GM08714 (cell line): ENCODE measurements around the gene DAZAP1.

ENCODE experiments used
- H3K4me3 ChIP-seq: fragments of 200-500 bp; sonication (Bioruptor generic); 2 replicates; pipeline ENCODE4 v1.5.1; 2014; ENCODE audit warnings: mild to moderate bottlenecking, low read length, inconsistent platforms
- ZNF274 ChIP-seq: IDR thresholded peaks from 2 replicates; pipeline ENCODE4 v1.6.1; 2012; ENCODE audit warnings: mild to moderate bottlenecking, low read depth, low read length

DAZAP1 gene

DNA sequence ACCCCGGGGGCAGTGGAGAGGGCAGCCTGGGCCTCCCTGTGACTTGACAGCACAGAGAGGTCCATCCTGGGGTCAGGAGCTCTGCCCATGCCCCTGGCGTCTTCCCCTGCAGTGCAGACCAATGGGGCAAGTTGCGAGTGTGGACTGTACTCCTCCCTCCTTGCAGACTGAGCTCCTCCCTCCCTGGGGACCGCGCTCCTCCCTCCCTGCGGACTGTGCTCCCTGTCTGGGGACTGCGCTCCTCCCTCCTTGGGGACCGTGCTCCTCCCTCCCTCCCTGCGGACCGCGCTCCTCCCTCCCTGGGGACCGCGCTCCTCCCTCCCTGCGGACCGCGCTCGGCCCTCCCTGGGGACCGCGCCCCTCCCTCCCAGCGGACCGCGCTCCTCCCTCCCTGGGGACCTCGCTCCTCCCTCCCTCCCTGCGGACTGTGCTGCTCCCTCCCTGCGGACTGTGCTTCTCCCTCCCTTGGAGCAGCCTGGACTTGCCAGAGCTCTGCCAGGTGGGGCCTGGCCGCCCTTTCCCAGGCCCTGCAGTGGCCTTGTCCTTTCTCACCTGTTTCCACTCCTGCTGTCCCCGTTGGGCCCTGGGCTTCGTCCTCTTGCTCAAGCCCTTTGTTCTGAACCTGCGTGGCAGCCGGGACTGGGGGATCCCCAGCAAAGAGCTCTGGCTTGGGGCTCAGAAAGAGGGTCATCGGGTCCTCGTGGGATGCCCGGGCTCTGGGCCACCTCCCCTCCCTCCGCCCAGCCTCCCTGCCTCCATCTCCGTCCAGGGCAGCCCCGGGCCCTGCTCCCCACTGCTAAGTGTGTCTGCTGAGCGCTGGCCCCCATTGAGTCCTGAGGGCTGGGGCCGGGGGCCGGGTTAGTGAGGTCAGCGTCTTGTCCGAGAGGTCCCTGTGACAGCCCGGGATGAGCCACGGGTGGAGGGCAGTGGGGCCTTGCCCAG is 12.9 kb upstream of the DAZAP1 start:
- TF ChIP-seq ZNF274 = no peak
- no peak overlapping the region for H3K4me3 ChIP-seq

DNA sequence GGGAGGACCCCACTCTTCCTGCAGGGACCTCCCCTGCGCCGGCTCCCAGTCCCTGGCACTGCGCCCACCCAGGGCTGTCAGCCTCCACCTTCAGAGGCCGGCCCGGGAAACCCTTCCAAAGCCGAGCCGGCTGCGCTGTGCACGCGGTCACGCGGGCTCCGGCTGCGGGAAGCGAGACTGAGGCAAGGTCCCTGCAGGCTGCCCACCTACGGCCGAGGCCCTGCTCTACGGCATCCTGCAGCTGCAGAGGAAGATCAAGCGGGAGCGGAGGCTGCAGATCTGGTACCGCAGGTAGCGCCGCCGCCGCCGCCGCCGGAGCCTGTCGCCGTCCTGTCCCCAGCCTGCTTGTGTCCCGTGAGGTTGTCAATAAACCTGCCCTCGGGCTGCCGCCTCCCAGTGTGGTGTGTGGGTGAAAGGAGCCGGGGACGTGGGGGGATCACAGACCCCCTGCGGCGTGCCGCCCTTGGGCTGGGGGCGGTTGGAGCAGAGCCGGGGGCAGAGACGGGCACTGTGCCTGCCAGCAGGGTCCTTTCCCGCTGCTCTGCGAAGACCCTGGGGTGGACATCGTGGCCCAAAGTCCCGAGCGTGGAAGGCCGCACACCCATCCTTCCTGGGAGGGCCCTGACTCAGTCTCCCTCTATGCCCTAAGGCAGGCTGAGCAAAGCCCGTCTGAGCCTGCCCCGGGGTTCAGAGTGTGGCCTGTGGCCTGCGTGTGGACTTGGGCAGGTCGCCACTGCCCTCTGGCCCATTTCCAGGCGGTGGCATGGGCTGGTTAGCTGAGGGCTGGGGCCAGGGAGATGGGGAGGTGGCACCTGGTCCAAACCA is 12.0 kb upstream of the DAZAP1 start:
- H3K4me3 ChIP-seq = no peak overlapping the region
- no peak for TF ChIP-seq ZNF274

DNA sequence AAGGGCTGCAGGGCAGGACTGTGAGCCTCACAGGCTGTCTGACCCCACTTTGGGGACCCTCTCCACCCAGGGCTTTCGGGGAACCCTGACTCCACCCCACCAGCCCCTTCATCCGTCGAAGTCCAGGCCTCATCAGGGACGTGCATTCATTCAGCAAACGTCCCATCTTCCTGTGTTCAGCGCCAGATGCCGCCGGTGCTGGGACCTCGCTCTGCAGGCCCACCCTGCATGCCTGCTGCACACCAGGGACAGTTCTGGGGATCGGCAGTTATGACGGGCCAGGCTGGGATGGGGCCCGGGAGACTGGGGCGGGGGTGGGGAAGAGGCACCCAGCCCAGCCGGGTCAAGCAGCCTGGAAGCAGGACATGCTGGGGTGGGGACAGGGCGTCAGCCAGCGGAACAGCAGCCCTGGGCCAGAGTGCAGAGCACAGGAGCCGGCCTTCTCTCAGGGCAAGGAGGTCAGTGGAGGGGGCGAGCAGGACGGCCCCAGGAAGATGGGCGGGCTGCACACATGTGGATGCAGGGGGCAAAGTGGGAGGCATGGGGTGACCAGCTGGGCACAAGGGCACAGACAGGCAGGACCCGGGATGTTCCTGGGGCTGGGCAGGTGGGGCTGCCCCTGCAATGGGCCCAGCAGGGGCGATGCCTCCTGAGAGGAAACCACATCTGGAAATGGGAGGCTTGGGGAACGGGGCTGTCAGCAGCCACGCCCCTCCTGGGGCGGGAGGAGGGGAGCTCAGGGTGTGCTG is 11.2 kb upstream of the DAZAP1 start:
- no peak overlapping the region for H3K4me3 ChIP-seq
- no peak for TF ChIP-seq ZNF274

DNA sequence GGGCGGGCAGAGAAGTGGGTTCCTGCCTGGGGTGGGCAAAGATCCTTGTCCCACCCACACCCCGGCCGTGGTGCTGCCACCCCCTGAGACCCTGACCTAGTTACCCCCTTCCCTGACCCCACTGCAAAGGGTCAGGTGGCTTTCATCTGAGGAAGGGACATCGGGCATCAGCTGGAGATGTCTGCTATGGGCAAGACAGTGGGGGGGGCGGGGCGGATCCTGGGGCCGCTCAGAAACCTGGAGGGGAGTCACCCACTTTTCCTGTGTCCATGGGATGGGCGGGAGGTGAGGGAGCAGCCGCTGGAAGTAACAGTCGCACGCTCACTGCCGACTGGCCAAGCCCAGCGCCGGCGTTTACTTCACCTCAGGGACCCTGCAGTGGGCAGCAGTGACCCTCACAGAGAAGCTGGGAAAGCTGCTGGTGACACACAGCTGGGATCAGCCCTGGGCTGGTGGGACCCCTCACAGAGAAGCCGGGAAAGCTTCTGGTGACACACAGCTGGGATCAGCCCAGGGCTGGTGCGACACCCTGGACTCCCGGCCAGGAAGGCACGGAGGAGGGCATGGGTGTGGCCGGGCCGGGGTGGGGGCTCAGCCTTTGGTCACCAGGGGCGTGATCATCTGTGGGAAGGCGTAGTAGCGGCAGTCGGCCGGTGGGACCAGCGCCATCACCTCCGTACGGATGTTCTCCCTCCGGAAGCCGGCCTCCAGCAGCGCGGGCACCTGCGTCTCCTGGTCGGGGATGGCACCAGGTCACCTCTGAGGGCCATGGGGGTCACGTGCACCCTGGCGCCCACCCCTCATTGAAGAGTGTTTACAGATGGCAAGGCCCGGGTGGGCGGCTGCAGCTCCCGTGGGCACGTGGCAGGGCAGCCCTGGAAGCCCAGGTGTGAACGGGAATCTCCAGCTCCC is 10.4 kb upstream of the DAZAP1 start:
- TF ChIP-seq ZNF274 = no peak
- H3K4me3 ChIP-seq = no peak overlapping the region

DNA sequence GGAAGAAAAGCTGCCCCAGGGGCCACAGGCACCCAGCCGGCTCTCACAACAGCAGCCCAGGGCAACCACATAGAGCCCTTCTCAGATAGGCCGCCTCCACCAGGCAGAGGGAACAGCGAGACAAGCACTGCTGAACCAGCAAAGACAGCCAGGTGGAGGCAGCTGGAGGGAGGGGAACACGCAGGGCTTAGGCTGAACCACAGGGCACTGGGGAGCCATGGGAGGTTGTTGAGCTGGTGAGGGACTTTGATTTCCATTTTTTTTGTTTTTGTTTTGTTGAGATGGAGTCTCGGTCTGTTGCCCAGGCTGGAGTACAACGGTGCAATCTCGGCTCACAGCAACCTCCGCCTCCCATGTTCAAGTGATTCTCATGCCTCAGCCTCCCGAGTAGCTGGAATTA is 9.5 kb upstream of the DAZAP1 start:
- no peak overlapping the region for H3K4me3 ChIP-seq
- no peak for TF ChIP-seq ZNF274

DNA sequence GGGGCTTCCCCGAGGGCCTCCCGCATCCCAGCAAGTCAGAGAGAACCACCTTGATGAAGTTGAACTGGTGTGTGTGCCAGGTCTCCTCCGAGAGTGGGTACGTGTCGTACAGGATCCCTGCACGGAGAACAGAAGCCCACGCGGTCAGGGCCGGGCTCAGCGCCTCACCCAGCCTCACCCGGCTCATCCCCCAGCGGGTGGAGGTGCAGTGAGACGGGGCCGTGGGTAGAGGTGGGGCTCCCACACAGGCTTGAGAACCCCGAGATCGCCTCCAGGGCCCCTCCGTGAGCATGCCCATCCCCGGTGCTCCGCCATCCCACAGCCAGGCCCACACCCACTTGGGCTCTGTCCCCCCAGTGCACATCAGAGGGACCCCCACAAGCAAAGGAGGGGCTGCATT is 8.3 kb upstream of the DAZAP1 start:
- H3K4me3 ChIP-seq = no peak overlapping the region
- no peak for TF ChIP-seq ZNF274

DNA sequence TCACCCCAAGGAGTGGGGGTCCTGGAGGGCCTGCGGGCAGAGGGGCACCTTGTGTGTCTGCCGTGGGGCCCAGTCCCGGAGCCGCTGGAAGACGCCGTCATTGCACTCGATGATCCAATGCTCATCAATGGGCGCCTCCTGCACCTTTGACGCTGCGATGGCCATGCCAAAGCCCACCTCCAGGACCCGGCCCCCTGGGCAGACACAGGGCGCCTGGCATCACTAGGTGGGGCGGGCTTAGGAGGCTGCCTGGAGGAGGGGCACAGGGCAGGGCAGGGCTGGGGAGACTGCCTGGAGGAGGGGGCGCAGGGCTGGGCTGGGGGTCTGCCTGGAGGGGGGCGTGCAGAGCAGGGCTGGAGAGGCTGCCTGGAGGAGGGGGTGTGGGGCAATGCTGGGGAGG is 7.6 kb upstream of the DAZAP1 start:
- no peak overlapping the region for H3K4me3 ChIP-seq
- no peak for TF ChIP-seq ZNF274

DNA sequence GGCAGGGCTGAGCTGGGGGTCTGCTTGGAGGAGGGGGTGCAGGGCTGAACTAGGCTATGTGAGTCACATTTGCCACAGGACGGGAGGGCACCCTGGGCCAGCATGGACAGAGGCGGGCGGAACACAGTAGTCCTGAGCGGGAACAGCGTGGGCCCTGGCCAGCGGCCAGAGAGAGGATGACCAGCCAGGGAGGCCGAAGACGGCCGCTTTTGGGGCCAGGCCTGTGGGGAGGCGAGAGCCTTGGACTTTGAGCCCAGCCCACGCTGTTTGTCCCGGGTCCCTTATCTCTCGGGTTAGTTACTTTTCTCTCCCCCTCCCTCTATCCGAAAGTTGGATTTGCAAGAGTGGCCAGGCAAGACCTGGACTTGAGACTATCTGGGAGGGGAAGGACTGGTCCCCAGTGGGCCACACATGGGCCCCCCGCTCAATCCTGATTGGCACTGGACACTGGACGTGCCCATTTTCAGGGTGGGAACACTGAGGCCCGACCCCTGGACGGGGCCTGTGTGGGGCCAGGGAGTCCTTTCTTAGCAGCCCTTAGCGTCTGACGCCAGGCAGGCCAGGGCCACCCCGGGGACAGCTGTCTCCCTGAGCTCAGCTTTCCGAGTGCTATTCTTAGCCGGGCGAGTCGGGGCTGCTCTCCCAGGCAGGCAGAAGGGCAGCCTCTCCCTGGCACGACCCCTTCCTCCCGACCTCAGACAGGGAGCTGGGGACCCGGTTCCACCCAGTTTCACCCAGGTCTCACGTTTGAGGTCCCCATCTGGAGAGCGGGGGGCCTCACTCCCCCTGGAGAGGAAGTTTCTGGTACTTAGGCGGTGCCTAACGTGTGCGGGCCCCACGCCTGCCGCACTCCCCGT is 6.9 kb upstream of the DAZAP1 start:
- no peak for TF ChIP-seq ZNF274

DNA sequence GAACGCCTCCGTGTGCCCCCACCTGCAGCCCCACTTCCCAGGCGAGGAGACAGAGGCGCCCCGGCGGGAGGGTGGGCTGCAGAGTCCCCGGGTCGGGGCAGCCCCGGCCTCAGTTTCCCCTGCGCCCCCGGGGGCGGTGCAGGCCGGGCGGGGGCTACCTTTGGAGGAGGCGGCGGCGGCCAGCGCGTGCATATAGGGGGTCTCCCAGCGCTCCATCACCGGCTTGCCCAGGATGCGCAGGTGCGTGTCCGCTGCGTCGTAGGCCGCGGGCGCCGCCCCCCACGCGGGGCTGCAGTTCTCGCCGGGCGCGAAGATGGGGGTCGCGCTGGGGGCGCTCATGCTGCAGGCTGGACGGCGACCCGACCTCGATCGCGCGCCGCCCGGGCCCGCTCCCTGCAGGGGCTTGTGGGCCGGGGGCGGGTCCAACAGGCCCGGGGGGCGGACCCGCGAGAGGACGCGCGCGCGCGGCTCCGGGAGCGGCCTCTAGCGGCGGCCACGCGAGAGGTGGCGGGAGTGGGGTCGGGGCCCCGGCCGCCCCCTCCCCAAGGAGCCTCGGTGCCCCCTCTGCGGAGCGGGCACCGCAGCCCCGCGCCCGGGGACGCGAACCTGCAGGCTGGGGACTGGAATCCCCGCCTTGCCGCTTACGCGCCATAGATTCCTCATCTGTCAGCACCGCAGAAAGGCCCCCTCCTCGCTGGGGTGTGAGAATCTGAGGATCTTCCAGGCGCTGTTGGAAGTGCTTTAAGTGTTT is 6.1 kb upstream of the DAZAP1 start, which contains the start of gene GAMT:
GAMT (minus strand) TSS at position 405 of the 751 bp plus-strand sequence; CDS start at position 339, 66 bp downstream.
- TF ChIP-seq ZNF274 = no peak
- peak within 1 kb of the TSS; percentile 77 for H3K4me3 ChIP-seq

More for the DNA sequence above, 6.9 kb upstream of the DAZAP1 start:
- peak overlapping the region; percentile 77 for H3K4me3 ChIP-seq

DNA sequence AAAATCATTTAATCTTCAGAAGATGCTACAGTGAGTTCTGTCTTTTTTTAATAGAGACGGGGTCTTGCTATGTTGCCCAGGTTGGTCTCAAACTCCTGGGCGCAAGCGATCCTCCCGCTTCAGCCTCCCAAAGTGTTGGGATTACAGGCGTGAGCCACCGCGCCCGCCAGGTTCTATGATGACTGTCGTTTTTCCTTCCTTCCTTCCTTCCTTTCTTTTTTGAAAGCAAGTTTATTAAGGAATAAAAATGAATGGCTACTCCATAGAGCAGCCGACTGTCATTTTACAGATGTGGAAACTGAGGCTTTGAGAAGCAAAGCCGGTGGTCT is 5.5 kb upstream of the DAZAP1 start:
- peak overlapping the region; percentile 77; the same call in 1 of the 2 replicates for H3K4me3 ChIP-seq

DNA sequence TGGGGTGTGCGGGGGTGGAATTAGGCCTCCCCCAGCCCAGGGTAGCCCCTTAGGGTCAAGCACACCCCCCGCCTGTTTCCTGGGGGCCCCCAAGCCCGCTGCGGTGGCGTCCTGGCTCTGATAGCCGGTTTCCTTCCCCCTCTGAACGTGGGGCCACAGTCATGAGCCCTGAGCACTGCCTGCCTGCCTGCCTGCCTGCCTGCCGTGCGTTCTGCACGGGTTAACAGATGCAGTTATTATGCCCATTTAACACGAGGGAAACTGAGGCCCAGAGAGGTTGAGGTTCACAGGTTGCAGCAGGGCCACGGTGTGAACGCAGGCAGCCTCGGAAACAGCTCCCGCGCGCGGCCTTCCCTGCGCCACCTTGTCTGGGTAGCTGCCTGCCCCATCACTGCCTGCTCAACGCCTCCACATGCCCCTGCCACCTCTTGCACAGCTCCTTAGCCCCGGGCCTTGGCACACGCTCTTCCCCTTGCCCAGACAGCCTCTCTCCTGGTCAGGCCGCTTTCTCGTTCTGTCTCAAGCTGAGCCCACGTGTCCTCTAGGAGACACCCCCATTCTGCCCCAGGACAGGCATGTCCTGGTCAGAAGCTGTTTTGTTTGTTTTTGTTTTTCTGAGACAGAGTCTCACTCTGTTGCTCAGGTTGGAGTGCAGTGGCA is 4.8 kb upstream of the DAZAP1 start:
- no peak overlapping the region for H3K4me3 ChIP-seq
- no peak for TF ChIP-seq ZNF274

More for the DNA sequence above, 5.5 kb upstream of the DAZAP1 start:
- no peak for TF ChIP-seq ZNF274
